Lower lobe of right lung (tissue), 2 donors: ENCODE data around the gene TAAR6. TPM values are rescaled to one million over a fixed set of nuclear protein-coding genes. Genes with fewer than 3 reads are reported as not detected.

Experiments used
- ATAC-seq, 2 donors: fragments of 200-7000 bp; cut with Tn5 transposase; one replicate each; pipeline ENCODE4 v1.9.1; 2020 to 2022; ENCODE audit warnings: mild to moderate bottlenecking in 2 of 2, moderate library complexity in 2 of 2
- DNase-seq: peaks from one replicate; pipeline ENCODE4 v3.0.0-alpha.2; 2020
- H3K27ac ChIP-seq: fragments of 200-600 bp; one replicate; pipeline ENCODE4 v1.8.0; 2022
- H3K27me3 ChIP-seq: fragments of 200-600 bp; one replicate; pipeline ENCODE4 v1.8.0; 2022; ENCODE audit warnings: low read depth
- H3K36me3 ChIP-seq: fragments of 200-600 bp; one replicate; pipeline ENCODE4 v1.8.0; 2022; ENCODE audit warnings: mild to moderate bottlenecking
- H3K4me1 ChIP-seq: fragments of 200-600 bp; one replicate; pipeline ENCODE4 v1.8.0; 2022
- H3K4me3 ChIP-seq: fragments of 200-600 bp; one replicate; pipeline ENCODE4 v1.8.0; 2022; ENCODE audit warnings: mild to moderate bottlenecking
- H3K9me3 ChIP-seq: fragments of 200-600 bp; one replicate; pipeline ENCODE4 v1.8.0; 2022
- intact Hi-C: fragments of 100-400 bp; cut with DNase I; formaldehyde crosslinking; loops from one replicate; pipeline ENCODE4 v1.11.0; 2022
- long read RNA-seq: library from polyadenylated mRNA; unstranded; transcript quantifications from one replicate; pipeline ENCODE4 v2.0.0, GENCODE V29; 2021
- total RNA-seq: library from RNA; stranded (reverse); fragmentation: NEBNext Ultra II Directional; extraction: Animal tissue kit (Norgen Biotek cat#: 25700); gene quantifications from one replicate; pipeline ENCODE4 v1.2.1, GENCODE V29; 2021
- TF ChIP-seq, protein P1 (sequence below): fragments of 200-600 bp; IDR thresholded peaks from one replicate; pipeline ENCODE4 v1.8.0; 2022; ENCODE audit warnings: antibody characterized with exemption, mild to moderate bottlenecking
- donor health status: DM: no; HTN: yes; CAD: no; lungs with severe emphysema.

TAAR6 gene
- total RNA-seq = not detected
- long read RNA-seq = 0 reads

DNA sequence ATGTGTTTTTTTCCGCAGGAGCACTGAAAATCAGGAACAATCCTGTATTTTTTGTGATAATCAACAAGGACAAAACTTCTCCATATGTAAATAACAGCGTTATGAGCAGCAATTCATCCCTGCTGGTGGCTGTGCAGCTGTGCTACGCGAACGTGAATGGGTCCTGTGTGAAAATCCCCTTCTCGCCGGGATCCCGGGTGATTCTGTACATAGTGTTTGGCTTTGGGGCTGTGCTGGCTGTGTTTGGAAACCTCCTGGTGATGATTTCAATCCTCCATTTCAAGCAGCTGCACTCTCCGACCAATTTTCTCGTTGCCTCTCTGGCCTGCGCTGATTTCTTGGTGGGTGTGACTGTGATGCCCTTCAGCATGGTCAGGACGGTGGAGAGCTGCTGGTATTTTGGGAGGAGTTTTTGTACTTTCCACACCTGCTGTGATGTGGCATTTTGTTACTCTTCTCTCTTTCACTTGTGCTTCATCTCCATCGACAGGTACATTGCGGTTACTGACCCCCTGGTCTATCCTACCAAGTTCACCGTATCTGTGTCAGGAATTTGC, at the start of gene TAAR6:
TSS of gene TAAR6 (plus strand) at position 102 of the 557 bp plus-strand sequence. CDS start at position 102, 0 bp downstream.
- Histone ChIP-seq H3K4me1 (no peaks in the 10 kb centered on the region), H3K27me3 (peaks cover 6% of the 10 kb centered on the region), H3K36me3 (no peaks in the 10 kb centered on the region), H3K4me3 (no peak within 1 kb of the TSS), H3K27ac (no peak within 1 kb of the TSS), H3K9me3 (no peaks in the 10 kb centered on the region)
- intact Hi-C loops = no loop called here
- DNase-seq (no peak), ATAC-seq (no peak)
- TF ChIP-seq, protein P1, sequence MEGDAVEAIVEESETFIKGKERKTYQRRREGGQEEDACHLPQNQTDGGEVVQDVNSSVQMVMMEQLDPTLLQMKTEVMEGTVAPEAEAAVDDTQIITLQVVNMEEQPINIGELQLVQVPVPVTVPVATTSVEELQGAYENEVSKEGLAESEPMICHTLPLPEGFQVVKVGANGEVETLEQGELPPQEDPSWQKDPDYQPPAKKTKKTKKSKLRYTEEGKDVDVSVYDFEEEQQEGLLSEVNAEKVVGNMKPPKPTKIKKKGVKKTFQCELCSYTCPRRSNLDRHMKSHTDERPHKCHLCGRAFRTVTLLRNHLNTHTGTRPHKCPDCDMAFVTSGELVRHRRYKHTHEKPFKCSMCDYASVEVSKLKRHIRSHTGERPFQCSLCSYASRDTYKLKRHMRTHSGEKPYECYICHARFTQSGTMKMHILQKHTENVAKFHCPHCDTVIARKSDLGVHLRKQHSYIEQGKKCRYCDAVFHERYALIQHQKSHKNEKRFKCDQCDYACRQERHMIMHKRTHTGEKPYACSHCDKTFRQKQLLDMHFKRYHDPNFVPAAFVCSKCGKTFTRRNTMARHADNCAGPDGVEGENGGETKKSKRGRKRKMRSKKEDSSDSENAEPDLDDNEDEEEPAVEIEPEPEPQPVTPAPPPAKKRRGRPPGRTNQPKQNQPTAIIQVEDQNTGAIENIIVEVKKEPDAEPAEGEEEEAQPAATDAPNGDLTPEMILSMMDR = no peak

DNA sequence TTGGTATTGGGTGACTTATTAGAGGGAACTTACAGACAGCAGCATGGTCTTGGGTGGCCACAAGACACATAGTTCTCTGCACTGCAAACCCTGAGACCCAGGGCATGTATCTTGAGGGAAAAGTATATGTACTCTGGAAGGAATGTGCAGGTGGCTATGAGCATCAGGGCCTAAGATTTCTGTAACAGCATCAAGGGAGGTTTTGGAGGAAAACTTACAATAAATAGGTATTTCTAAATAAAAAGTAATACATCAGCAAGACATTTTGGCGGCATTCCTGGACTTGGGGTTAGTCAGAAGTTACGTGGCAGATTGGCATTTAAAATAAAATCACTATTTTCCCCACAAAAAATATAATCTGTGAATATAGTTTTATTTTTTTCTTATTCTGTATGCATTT, 49.2 kb upstream of the TAAR6 start:
- Histone ChIP-seq H3K27me3 (no peaks in the 10 kb centered on the region), H3K9me3 (no peaks in the 10 kb centered on the region), H3K4me1 (no peaks in the 10 kb centered on the region), H3K27ac (no peak overlapping the region), H3K36me3 (no peaks in the 10 kb centered on the region), H3K4me3 (no peak overlapping the region)
- intact Hi-C loops = no loop called here
- TF ChIP-seq, protein P1 = no peak
- no peak for ATAC-seq
- DNase-seq = no peak

- H3K36me3 ChIP-seq = no peaks in the 10 kb centered on the region
- H3K27me3 ChIP-seq = no peaks in the 10 kb centered on the region
- H3K4me3 ChIP-seq = no peak overlapping the region
- DNase-seq = no peak
- no peak for ATAC-seq
- TF ChIP-seq, protein P1 = no peak
- no peaks in the 10 kb centered on the region for H3K9me3 ChIP-seq
- intact Hi-C loops = no loop called here
- no peak overlapping the region for H3K27ac ChIP-seq
- H3K4me1 ChIP-seq = no peaks in the 10 kb centered on the region
Observed at GRCh38 chr6:132524646-132525045, 45.5 kb upstream of the TAAR6 start.

DNA sequence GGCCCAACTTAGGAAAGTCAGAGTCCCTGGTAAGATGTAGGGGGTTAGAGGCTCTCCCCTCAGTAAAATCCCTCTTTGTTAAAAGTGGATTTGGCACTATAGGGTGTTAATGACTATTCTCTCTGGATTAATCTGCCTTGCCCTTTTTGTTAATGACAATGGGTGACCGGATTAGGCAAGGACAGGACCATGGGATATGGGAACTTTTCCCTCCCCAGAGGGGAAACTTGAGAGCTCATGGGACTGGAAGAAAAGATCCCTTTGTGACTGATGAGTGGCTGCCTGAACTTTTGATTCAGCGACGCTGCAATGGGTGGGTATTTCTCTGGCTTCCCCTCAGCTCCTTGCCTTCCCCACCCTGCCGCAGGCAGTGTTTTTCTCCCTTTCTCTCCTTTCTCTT, 44.3 kb upstream of the TAAR6 start:
- intact Hi-C loops = no loop called here
- no peak overlapping the region for H3K4me3 ChIP-seq
- peaks cover 4% of the 10 kb centered on the region for H3K4me1 ChIP-seq
- H3K9me3 ChIP-seq = no peaks in the 10 kb centered on the region
- no peak overlapping the region for H3K27ac ChIP-seq
- H3K27me3 ChIP-seq = no peaks in the 10 kb centered on the region
- ATAC-seq (no peak), DNase-seq (no peak)
- H3K36me3 ChIP-seq = no peaks in the 10 kb centered on the region
- TF ChIP-seq, protein P1 = no peak

- H3K27me3 ChIP-seq = no peaks in the 10 kb centered on the region
- intact Hi-C loops = no loop called here
- H3K4me3 ChIP-seq = no peak overlapping the region
- H3K4me1 ChIP-seq = peaks cover 4% of the 10 kb centered on the region
- no peaks in the 10 kb centered on the region for H3K9me3 ChIP-seq
- ATAC-seq (no peak), DNase-seq (no peak)
- no peak overlapping the region for H3K27ac ChIP-seq
- TF ChIP-seq, protein P1 = no peak
- H3K36me3 ChIP-seq = no peaks in the 10 kb centered on the region
Observed at GRCh38 chr6:132526461-132526860, 43.7 kb upstream of the TAAR6 start.

GRCh38 chr6:132527791-132528190, 42.3 kb upstream of the TAAR6 start:
- H3K4me3 ChIP-seq = no peak overlapping the region
- H3K27me3 ChIP-seq = no peaks in the 10 kb centered on the region
- intact Hi-C loops = no loop called here
- peaks cover 4% of the 10 kb centered on the region for H3K4me1 ChIP-seq
- no peaks in the 10 kb centered on the region for H3K36me3 ChIP-seq
- TF ChIP-seq, protein P1 = no peak
- ATAC-seq = no peak
- no peak overlapping the region for H3K27ac ChIP-seq
- no peaks in the 10 kb centered on the region for H3K9me3 ChIP-seq
- no peak for DNase-seq
